GM23338 (cell line): ENCODE results near the gene OR7A10. TPM values are rescaled to one million over a fixed set of nuclear protein-coding genes. Genes with fewer than 3 reads are reported as not detected.

ENCODE experiments used
- ATAC-seq: fragments of 200-7000 bp; cut with Tn5 transposase; 3 replicates; pipeline ENCODE4 v1.9.1; 2020
- DNase-seq: peaks from one replicate; pipeline ENCODE4 v3.0.0-alpha.2; 2015; ENCODE audit warnings: low spot score
- H2AFZ ChIP-seq: fragments of 200-600 bp; sonication (generic); 2 replicates; pipeline ENCODE4 v1.8.0; 2016; ENCODE audit warnings: antibody characterized with exemption, mild to moderate bottlenecking, moderate library complexity
- H3F3A ChIP-seq: fragments of 200-600 bp; sonication (generic); replicated peaks from 2 replicates; pipeline ENCODE4 v1.8.0; 2017; ENCODE audit warnings: antibody characterized with exemption, mixed run types, low read depth
- H3K27ac ChIP-seq: fragments of 200-600 bp; sonication (generic); 2 replicates; pipeline ENCODE4 v1.6.1; 2016; ENCODE audit warnings: low read depth
- H3K27me3 ChIP-seq: fragments of 200-600 bp; sonication (generic); 2 replicates; pipeline ENCODE4 v1.8.0; 2016; ENCODE audit warnings: mild to moderate bottlenecking, mixed run types, moderate library complexity; ENCODE audit not compliant: insufficient read depth
- H3K36me3 ChIP-seq: fragments of 200-600 bp; sonication (generic); 2 replicates; pipeline ENCODE4 v1.8.0; 2016; ENCODE audit warnings: mild to moderate bottlenecking; ENCODE audit not compliant: insufficient read depth
- H3K4me1 ChIP-seq: fragments of 200-600 bp; sonication (generic); 2 replicates; pipeline ENCODE4 v1.8.0; 2016; ENCODE audit warnings: mild to moderate bottlenecking, moderate library complexity; ENCODE audit not compliant: insufficient read depth
- H3K4me2 ChIP-seq: fragments of 200-600 bp; sonication (generic); 2 replicates; pipeline ENCODE4 v1.7.1; 2017; ENCODE audit warnings: mixed run types
- H3K4me3 ChIP-seq: fragments of 200-600 bp; sonication (generic); 2 replicates; pipeline ENCODE4 v1.6.1; 2016; ENCODE audit warnings: mixed run types
- H3K79me2 ChIP-seq: fragments of 200-600 bp; sonication (generic); replicated peaks from 2 replicates; pipeline ENCODE4 v1.8.0; 2017; ENCODE audit warnings: mild to moderate bottlenecking; ENCODE audit not compliant: insufficient read depth
- H3K9me2 ChIP-seq: fragments of 200-600 bp; sonication (generic); 2 replicates; pipeline ENCODE4 v1.8.0; 2017; ENCODE audit not compliant: insufficient read depth
- H4K20me1 ChIP-seq: fragments of 200-600 bp; sonication (generic); replicated peaks from 2 replicates; pipeline ENCODE4 v1.8.0; 2017; ENCODE audit warnings: mild to moderate bottlenecking; ENCODE audit not compliant: insufficient read depth
- H3K27ac Mint-ChIP-seq: 2 replicates; pipeline ENCODE4 v1.8.0; 2020; ENCODE audit warnings: inconsistent platforms, mild to moderate bottlenecking, moderate library complexity, mixed read lengths
- H3K27me3 Mint-ChIP-seq: 3 replicates; pipeline ENCODE4 v1.8.0; 2022; ENCODE audit warnings: low read depth, mild to moderate bottlenecking, moderate library complexity, mixed read lengths, inconsistent platforms; ENCODE audit not compliant: insufficient read depth, poor library complexity
- H3K36me3 Mint-ChIP-seq: 3 replicates; pipeline ENCODE4 v1.8.0; 2021; ENCODE audit warnings: low read depth, mild to moderate bottlenecking, inconsistent platforms, moderate library complexity, mixed read lengths
- H3K4me1 Mint-ChIP-seq: 3 replicates; pipeline ENCODE4 v1.8.0; 2020; ENCODE audit warnings: mild to moderate bottlenecking, inconsistent platforms, mixed read lengths
- H3K4me3 Mint-ChIP-seq: 3 replicates; pipeline ENCODE4 v1.8.0; 2021; ENCODE audit warnings: moderate library complexity, mild to moderate bottlenecking, inconsistent platforms, mixed read lengths
- H3K9me3 Mint-ChIP-seq: 3 replicates; pipeline ENCODE4 v1.8.0; 2020; ENCODE audit warnings: moderate library complexity, mild to moderate bottlenecking, inconsistent platforms, mixed read lengths
- CREB1 ChIP-seq: fragments of 250-450 bp; sonication (Bioruptor Pico); IDR thresholded peaks from 2 replicates; pipeline ENCODE4 v1.5.0; 2020; ENCODE audit warnings: low read depth, mild to moderate bottlenecking, moderate library complexity
- CTCF ChIP-seq, 2 experiments: fragments of 200-600 bp in 1 of 2; sonication (generic) in 1 of 2; conservative IDR thresholded peaks; 2 replicates each; pipeline versions ENCODE4 v1.5.1 to v1.6.1; 2016 to 2017; ENCODE audit warnings: antibody characterized with exemption in 2 of 2, low read depth in 2 of 2, mild to moderate bottlenecking in 2 of 2, moderate library complexity in 1 of 2
- EZH2 ChIP-seq: fragments of 200-600 bp; sonication (generic); IDR thresholded peaks from one replicate; pipeline ENCODE4 v1.8.0; 2017; ENCODE audit warnings: antibody characterized with exemption, mild to moderate bottlenecking, low read depth; ENCODE audit not compliant: unreplicated experiment
- EZH2phosphoT487 ChIP-seq: fragments of 200-600 bp; sonication (generic); IDR thresholded peaks from one replicate; pipeline ENCODE4 v1.8.1; 2018; ENCODE audit warnings: antibody characterized with exemption; ENCODE audit not compliant: unreplicated experiment
- NANOG ChIP-seq: IDR thresholded peaks from 2 replicates; pipeline ENCODE4 v1.6.1; 2016; ENCODE audit warnings: antibody characterized with exemption, borderline replicate concordance
- POLR2AphosphoS5 ChIP-seq: IDR thresholded peaks from 2 replicates; pipeline ENCODE4 v1.6.1; 2016; ENCODE audit warnings: antibody characterized with exemption, low read depth
- ZNF114 ChIP-seq: fragments of 250-450 bp; sonication (Bioruptor Pico); IDR thresholded peaks from 2 replicates; pipeline ENCODE4 v1.5.0; 2020; ENCODE audit warnings: mild to moderate bottlenecking, moderate library complexity
- polyA plus RNA-seq: library from polyadenylated mRNA; unstranded; fragments of >200 nt; fragmentation: Nextera tagmentation; extraction: Ambion mirVana; gene quantifications from 2 replicates; pipeline ENCODE4 v1.2.1, GENCODE V29; 2016
- total RNA-seq: library from RNA; depleted of rRNA; stranded (reverse); fragments of >200 nt; shearing (Covaris generic); gene quantifications from 2 replicates; pipeline ENCODE4 v1.2.3, GENCODE V29; 2014
- TF ChIP-seq, protein P1 (sequence below): fragments of 250-450 bp; sonication (Bioruptor Pico); IDR thresholded peaks from 2 replicates; pipeline ENCODE4 v1.5.0; 2020; ENCODE audit warnings: mild to moderate bottlenecking, moderate library complexity

OR7A10 gene
- total and polyA plus RNA-seq, 2 experiments from 2014 or later, result not detected

- no peak for TF ChIP-seq ZNF114
These were observed 8.5 kb downstream of the OR7A10 start (continued) for GRCh38 chr19:14840206-14840605.

DNA sequence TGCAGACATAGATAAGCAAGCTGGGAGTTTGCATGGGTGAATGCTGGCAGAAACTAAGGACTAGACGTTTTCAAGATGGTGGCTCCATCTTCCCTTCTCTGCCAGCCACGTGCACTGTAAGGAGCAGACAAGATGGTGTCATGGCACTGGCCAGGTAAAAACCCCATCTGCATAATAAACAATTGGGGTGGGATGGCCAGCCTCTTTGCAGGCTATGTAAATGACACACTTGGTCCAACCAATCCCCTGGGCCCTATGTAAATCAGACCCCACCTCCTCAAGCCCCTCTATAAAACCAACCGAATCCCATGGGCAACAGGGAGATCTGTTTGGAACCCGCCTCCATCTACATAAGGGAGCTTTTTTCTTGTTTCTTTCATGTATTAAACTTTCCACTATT, 11.3 kb downstream of the OR7A10 start:
- TF ChIP-seq POLR2AphosphoS5, result no peak
- no peak for TF ChIP-seq EZH2phosphoT487
- H3K27ac Mint-ChIP-seq, result no peak overlapping the region

DNA sequence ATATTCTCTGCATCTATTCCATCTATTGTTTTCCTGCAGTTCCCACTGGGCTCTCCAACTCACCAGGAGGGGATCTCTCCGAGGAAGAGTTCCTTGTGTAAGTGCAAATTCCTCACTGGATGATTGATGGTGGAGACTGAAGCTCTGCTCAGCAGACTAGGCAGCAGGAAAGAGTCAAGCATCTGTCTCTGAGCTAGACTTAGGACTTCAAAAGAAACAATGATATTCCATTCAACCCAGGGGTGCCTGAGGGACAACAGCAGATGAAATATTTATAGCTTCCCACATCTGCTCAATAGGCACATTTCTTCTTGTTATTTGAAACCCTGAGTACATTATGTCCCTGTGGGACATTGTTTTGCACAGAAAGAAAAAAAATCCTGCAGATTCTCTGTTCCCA, 13.7 kb downstream of the OR7A10 start, which contains the start of the genes OR7A5 and OR7C1:
Gene OR7A5 (minus strand): TSS at position 175 of the 400 bp plus-strand sequence. CDS start 6,944 bp downstream, outside the sequence.
Gene OR7C1 (minus strand): TSS at position 175 of the 400 bp plus-strand sequence. CDS start 35,049 bp downstream, outside the sequence.
- peak; percentile 33 for DNase-seq
- peaks cover 3% of the 10 kb centered on the region; the same call in 1 of the 3 replicates for H3K36me3 Mint-ChIP-seq
- no peak for TF ChIP-seq CREB1 (CRISPR knock-in tag)
- no peak for TF ChIP-seq EZH2
- TF ChIP-seq NANOG, result no peak
- TF ChIP-seq, protein P1, sequence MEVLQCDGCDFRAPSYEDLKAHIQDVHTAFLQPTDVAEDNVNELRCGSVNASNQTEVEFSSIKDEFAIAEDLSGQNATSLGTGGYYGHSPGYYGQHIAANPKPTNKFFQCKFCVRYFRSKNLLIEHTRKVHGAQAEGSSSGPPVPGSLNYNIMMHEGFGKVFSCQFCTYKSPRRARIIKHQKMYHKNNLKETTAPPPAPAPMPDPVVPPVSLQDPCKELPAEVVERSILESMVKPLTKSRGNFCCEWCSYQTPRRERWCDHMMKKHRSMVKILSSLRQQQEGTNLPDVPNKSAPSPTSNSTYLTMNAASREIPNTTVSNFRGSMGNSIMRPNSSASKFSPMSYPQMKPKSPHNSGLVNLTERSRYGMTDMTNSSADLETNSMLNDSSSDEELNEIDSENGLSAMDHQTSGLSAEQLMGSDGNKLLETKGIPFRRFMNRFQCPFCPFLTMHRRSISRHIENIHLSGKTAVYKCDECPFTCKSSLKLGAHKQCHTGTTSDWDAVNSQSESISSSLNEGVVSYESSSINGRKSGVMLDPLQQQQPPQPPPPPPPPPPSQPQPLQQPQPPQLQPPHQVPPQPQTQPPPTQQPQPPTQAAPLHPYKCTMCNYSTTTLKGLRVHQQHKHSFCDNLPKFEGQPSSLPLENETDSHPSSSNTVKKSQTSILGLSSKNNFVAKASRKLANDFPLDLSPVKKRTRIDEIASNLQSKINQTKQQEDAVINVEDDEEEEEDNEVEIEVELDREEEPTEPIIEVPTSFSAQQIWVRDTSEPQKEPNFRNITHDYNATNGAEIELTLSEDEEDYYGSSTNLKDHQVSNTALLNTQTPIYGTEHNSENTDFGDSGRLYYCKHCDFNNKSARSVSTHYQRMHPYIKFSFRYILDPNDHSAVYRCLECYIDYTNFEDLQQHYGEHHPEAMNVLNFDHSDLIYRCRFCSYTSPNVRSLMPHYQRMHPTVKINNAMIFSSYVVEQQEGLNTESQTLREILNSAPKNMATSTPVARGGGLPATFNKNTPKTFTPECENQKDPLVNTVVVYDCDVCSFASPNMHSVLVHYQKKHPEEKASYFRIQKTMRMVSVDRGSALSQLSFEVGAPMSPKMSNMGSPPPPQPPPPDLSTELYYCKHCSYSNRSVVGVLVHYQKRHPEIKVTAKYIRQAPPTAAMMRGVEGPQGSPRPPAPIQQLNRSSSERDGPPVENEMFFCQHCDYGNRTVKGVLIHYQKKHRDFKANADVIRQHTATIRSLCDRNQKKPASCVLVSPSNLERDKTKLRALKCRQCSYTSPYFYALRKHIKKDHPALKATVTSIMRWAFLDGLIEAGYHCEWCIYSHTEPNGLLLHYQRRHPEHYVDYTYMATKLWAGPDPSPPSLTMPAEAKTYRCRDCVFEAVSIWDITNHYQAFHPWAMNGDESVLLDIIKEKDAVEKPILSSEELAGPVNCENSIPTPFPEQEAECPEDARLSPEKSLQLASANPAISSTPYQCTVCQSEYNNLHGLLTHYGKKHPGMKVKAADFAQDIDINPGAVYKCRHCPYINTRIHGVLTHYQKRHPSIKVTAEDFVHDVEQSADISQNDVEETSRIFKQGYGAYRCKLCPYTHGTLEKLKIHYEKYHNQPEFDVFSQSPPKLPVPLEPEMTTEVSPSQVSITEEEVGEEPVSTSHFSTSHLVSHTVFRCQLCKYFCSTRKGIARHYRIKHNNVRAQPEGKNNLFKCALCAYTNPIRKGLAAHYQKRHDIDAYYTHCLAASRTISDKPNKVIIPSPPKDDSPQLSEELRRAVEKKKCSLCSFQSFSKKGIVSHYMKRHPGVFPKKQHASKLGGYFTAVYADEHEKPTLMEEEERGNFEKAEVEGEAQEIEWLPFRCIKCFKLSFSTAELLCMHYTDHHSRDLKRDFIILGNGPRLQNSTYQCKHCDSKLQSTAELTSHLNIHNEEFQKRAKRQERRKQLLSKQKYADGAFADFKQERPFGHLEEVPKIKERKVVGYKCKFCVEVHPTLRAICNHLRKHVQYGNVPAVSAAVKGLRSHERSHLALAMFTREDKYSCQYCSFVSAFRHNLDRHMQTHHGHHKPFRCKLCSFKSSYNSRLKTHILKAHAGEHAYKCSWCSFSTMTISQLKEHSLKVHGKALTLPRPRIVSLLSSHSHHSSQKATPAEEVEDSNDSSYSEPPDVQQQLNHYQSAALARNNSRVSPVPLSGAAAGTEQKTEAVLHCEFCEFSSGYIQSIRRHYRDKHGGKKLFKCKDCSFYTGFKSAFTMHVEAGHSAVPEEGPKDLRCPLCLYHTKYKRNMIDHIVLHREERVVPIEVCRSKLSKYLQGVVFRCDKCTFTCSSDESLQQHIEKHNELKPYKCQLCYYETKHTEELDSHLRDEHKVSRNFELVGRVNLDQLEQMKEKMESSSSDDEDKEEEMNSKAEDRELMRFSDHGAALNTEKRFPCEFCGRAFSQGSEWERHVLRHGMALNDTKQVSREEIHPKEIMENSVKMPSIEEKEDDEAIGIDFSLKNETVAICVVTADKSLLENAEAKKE (CRISPR knock-in tag), result no peak
- no peak for TF ChIP-seq ZNF114
- TF ChIP-seq CTCF (conservative IDR thresholded peaks at IDR 0.05; ENCODE audit: low read depth in 2 of 2), result no peak
- TF ChIP-seq EZH2phosphoT487, result no peak

More for the DNA sequence above, 11.3 kb downstream of the OR7A10 start:
- H3K4me1 ChIP-seq, result 0 out of 2 replicates have a peak, but pooled peaks cover 6% of the 10 kb centered on the region
- no peak overlapping the region for H3K4me2 ChIP-seq
- H3K4me3 ChIP-seq, result no peak overlapping the region
- no peaks in the 10 kb centered on the region for H3K27me3 ChIP-seq
- DNase-seq (peak; percentile 36), ATAC-seq (no peak)
- no peaks in the 10 kb centered on the region for H3K79me2 ChIP-seq
- H3K27ac ChIP-seq, result no peak overlapping the region
- peaks cover 7% of the 10 kb centered on the region; the same call in 1 of the 2 replicates for H3K9me2 ChIP-seq
- Mint-ChIP-seq H3K27me3 (peaks cover 2% of the 10 kb centered on the region), H3K4me1 (no peaks in the 10 kb centered on the region; the same call in 2 of the 3 replicates), H3K9me3 (peaks cover 90% of the 10 kb centered on the region), H3K36me3 (no peaks in the 10 kb centered on the region), H3K4me3 (no peak overlapping the region)
- no peaks in the 10 kb centered on the region for H4K20me1 ChIP-seq
- no peaks in the 10 kb centered on the region for H3F3A ChIP-seq
- no peaks in the 10 kb centered on the region for H3K36me3 ChIP-seq
- peak overlapping the region; percentile 76; the same call in 1 of the 2 replicates for H2AFZ ChIP-seq

More for the DNA sequence above, 13.7 kb downstream of the OR7A10 start, which contains the start of the genes OR7A5 and OR7C1:
- H3K4me1 Mint-ChIP-seq, result no peaks in the 10 kb centered on the region; the same call in 2 of the 3 replicates
- H3K4me3 Mint-ChIP-seq, result no peak within 1 kb of the TSS
- H3K9me3 Mint-ChIP-seq, result peaks cover 90% of the 10 kb centered on the region
- H3K4me2 ChIP-seq, result peak within 1 kb of the TSS; percentile 8; the same call in 1 of the 2 replicates
- H3K27ac Mint-ChIP-seq, result no peak within 1 kb of the TSS
- peaks cover 6% of the 10 kb centered on the region; the same call in 1 of the 2 replicates for H3K9me2 ChIP-seq
- no peaks in the 10 kb centered on the region for H3F3A ChIP-seq
- no peaks in the 10 kb centered on the region for H3K36me3 ChIP-seq
- H4K20me1 ChIP-seq, result no peaks in the 10 kb centered on the region
- no peak within 1 kb of the TSS for H3K4me3 ChIP-seq
- peak within 1 kb of the TSS; percentile 43 for H2AFZ ChIP-seq
- no peaks in the 10 kb centered on the region for H3K79me2 ChIP-seq
- peaks cover 2% of the 10 kb centered on the region for H3K27me3 Mint-ChIP-seq
- no peaks in the 10 kb centered on the region for H3K27me3 ChIP-seq
- ATAC-seq, result peak; percentile 53; the same call in 2 of the 3 replicates
- H3K27ac ChIP-seq, result no peak within 1 kb of the TSS
- H3K4me1 ChIP-seq, result 0 out of 2 replicates have a peak, but pooled peaks cover 6% of the 10 kb centered on the region
